Hindlimb muscle (tissue), 1 donor: ENCODE results near the gene CPO. TPM values are rescaled to one million over a fixed set of nuclear protein-coding genes. Genes with fewer than 3 reads are reported as not detected.

Source experiments
- polyA plus RNA-seq: library from polyadenylated mRNA; unstranded; fragments of 120-200 nt; gene quantifications from one replicate; pipeline ENCODE4 v1.2.1, GENCODE V29; 2013; ENCODE audit not compliant: insufficient read length

The CPO gene
- polyA plus RNA-seq, 1 donor: 0.37 TPM

Other genes starting within 250 kb of the CPO start
- gene DYTN, start 221.1 kb upstream of the CPO start, polyA plus RNA-seq: not detected
- gene MDH1B, start 174.2 kb upstream of the CPO start, polyA plus RNA-seq: 0.28 TPM
- 22.3 TPM for gene FASTKD2, start 173.9 kb upstream of the CPO start, polyA plus RNA-seq
- 14.5 TPM for gene KLF7, start 226.4 kb downstream of the CPO start, polyA plus RNA-seq